ENCODE data around the gene NRM. TPM values are rescaled to one million over a fixed set of nuclear protein-coding genes. Genes with fewer than 3 reads are reported as not detected.

NRM gene
- total and polyA plus RNA-seq, 2 of the 13 experiments (the other 11 are each of a cell fraction or from before 2014, with no cell fraction given), result 12.5 to 16.0 TPM

DNA sequence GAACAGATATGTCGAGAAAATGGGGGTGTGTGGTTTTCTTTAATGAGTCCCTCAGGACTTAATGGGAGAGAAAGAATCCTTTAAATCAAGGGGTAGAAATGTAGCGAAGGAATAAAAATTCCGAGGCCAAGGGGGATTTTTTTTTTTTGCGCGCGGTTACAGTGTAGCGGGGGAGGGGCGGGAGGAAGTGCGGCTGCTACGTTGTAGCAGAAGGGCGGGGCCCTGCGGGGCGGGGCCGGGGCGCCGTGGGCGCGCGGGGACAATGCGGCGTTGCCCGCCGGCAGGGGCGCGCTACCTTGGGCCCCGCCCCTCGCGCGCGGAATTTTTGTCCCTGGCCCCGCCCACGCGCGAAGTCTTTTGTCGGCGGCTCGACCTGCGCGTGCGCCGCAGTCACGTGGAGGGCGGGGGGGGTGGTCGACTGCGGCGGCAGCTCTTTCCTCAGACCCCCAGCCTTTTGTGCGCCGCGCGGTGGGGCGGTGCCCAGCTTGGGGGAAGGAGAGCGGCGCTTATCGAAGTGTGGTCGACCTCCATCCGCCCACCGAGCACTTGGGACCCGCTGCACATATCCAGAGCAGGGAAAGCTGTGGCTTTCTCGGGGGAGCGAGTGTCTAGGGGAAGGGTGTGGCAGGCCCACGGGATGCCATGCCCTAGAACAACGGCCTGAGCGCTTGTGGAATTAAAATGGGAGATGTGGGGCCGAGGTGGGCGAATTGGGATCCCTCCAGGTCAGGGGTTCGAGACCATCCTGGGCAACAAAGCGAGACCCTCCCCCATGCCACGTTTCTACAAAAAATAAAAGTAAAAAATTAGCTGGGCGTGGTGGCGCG, 30.6 kb upstream of the NRM start (continued):
- TF ChIP-seq, protein P1, sequence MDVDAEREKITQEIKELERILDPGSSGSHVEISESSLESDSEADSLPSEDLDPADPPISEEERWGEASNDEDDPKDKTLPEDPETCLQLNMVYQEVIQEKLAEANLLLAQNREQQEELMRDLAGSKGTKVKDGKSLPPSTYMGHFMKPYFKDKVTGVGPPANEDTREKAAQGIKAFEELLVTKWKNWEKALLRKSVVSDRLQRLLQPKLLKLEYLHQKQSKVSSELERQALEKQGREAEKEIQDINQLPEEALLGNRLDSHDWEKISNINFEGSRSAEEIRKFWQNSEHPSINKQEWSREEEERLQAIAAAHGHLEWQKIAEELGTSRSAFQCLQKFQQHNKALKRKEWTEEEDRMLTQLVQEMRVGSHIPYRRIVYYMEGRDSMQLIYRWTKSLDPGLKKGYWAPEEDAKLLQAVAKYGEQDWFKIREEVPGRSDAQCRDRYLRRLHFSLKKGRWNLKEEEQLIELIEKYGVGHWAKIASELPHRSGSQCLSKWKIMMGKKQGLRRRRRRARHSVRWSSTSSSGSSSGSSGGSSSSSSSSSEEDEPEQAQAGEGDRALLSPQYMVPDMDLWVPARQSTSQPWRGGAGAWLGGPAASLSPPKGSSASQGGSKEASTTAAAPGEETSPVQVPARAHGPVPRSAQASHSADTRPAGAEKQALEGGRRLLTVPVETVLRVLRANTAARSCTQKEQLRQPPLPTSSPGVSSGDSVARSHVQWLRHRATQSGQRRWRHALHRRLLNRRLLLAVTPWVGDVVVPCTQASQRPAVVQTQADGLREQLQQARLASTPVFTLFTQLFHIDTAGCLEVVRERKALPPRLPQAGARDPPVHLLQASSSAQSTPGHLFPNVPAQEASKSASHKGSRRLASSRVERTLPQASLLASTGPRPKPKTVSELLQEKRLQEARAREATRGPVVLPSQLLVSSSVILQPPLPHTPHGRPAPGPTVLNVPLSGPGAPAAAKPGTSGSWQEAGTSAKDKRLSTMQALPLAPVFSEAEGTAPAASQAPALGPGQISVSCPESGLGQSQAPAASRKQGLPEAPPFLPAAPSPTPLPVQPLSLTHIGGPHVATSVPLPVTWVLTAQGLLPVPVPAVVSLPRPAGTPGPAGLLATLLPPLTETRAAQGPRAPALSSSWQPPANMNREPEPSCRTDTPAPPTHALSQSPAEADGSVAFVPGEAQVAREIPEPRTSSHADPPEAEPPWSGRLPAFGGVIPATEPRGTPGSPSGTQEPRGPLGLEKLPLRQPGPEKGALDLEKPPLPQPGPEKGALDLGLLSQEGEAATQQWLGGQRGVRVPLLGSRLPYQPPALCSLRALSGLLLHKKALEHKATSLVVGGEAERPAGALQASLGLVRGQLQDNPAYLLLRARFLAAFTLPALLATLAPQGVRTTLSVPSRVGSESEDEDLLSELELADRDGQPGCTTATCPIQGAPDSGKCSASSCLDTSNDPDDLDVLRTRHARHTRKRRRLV (CRISPR knock-in tag; IDR thresholded peaks at IDR 0.05), result 0 out of 2 replicates have a peak, but pooled peaks have one; percentile 3
- TF ChIP-seq, protein P2, sequence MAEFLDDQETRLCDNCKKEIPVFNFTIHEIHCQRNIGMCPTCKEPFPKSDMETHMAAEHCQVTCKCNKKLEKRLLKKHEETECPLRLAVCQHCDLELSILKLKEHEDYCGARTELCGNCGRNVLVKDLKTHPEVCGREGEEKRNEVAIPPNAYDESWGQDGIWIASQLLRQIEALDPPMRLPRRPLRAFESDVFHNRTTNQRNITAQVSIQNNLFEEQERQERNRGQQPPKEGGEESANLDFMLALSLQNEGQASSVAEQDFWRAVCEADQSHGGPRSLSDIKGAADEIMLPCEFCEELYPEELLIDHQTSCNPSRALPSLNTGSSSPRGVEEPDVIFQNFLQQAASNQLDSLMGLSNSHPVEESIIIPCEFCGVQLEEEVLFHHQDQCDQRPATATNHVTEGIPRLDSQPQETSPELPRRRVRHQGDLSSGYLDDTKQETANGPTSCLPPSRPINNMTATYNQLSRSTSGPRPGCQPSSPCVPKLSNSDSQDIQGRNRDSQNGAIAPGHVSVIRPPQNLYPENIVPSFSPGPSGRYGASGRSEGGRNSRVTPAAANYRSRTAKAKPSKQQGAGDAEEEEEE (CRISPR knock-in tag; IDR thresholded peaks at IDR 0.05; ENCODE audit: borderline replicate concordance), result peak; percentile 80; the same call in 1 of the 2 replicates
- TF ChIP-seq ARNT (IDR thresholded peaks at IDR 0.05) (no peak), MTF2 (CRISPR knock-in tag; IDR thresholded peaks at IDR 0.05; ENCODE audit: borderline replicate concordance) (0 out of 2 replicates have a peak, but pooled peaks have one; percentile 49), HNRNPK (IDR thresholded peaks at IDR 0.05; ENCODE audit: low read depth, low read length, poor library complexity, severe bottlenecking) (peak; percentile 85), ZBTB7B (CRISPR knock-in tag; IDR thresholded peaks at IDR 0.05) (peak; percentile 63; the same call in 1 of the 2 replicates), MAFF (IDR thresholded peaks at IDR 0.05; ENCODE audit: low read depth, low read length) (no peak), RCOR2 (CRISPR knock-in tag; IDR thresholded peaks at IDR 0.05) (no peak), ZNF230 (CRISPR knock-in tag; IDR thresholded peaks at IDR 0.05) (no peak; the same call in 1 of the 2 replicates), ZBTB1 (CRISPR knock-in tag; IDR thresholded peaks at IDR 0.05; ENCODE audit: borderline replicate concordance) (no peak), E2F5 (CRISPR knock-in tag; conservative IDR thresholded peaks at IDR 0.05) (peak; percentile 38; the same call in 1 of the 2 replicates), ATF1 (CRISPR knock-in tag; IDR thresholded peaks at IDR 0.05) (no peak), ZNF703 (CRISPR knock-in tag; IDR thresholded peaks at IDR 0.05; ENCODE audit: borderline replicate concordance) (no peak), ATF7-NPFF (CRISPR knock-in tag; IDR thresholded peaks at IDR 0.05; ENCODE audit: low read depth) (peak; percentile 91; the same call in 1 of the 2 replicates), ETV5 (CRISPR knock-in tag; IDR thresholded peaks at IDR 0.05; ENCODE audit: borderline replicate concordance) (0 out of 2 replicates have a peak, but pooled peaks have one; percentile 6), ZNF75D (CRISPR knock-in tag; IDR thresholded peaks at IDR 0.05; ENCODE audit: borderline replicate concordance) (no peak), ARNT2 (CRISPR knock-in tag; IDR thresholded peaks at IDR 0.05; ENCODE audit: low read depth) (peak; percentile 69), KAT8 (CRISPR knock-in tag; IDR thresholded peaks at IDR 0.05) (peak; percentile 66), ONECUT2 (CRISPR knock-in tag; IDR thresholded peaks at IDR 0.05) (no peak), ZNF143 (CRISPR knock-in tag; IDR thresholded peaks at IDR 0.05) (0 out of 2 replicates have a peak, but pooled peaks have one; percentile 40), ELF4 (CRISPR knock-in tag; IDR thresholded peaks at IDR 0.05; ENCODE audit: borderline replicate concordance) (0 out of 2 replicates have a peak, but pooled peaks have one; percentile 52), CBX1 (IDR thresholded peaks at IDR 0.05; ENCODE audit: low read depth) (no peak), ZNF3 (CRISPR knock-in tag; IDR thresholded peaks at IDR 0.05) (no peak; the same call in 1 of the 2 replicates)

Data from HepG2 (cell line).